A673 (cell line): Measurements from ENCODE around the gene MAP3K21.

Experiments used
- EZH2 ChIP-seq: fragments of 200-600 bp; sonication (generic); IDR thresholded peaks from 2 replicates; pipeline ENCODE4 v1.6.1; 2017; ENCODE audit warnings: borderline replicate concordance, low read depth, mild to moderate bottlenecking, mixed read lengths, antibody characterized with exemption, low read length; ENCODE audit not compliant: poor library complexity, severe bottlenecking
- TF ChIP-seq, protein P1 (sequence below): fragments of 300-800, 200-600 bp; sonication (generic); conservative IDR thresholded peaks from 2 replicates; pipeline ENCODE4 v1.5.1; 2017; ENCODE audit warnings: low read depth, mild to moderate bottlenecking, antibody characterized with exemption, low read length, moderate library complexity, mixed read lengths

DNA sequence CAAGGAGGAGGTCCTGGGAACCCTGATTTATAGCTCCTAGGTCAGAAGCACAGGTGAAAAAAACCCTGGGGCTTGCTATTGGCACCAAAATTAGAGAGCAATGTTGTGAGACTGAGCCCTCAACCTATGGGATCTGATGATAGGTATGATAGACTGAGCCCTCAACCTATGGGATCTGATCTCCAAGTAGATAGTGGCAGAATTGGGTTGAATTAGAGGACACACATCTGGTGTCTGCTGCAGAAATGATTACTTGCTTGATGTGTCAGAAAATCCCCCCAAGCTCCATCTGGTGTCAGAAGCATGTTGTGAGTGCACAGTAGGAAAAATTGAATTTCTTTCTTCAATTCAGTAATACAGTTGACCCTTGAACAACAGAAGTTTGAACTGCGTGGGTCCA is 62.4 kb downstream of the MAP3K21 start:
- TF ChIP-seq, protein P1, sequence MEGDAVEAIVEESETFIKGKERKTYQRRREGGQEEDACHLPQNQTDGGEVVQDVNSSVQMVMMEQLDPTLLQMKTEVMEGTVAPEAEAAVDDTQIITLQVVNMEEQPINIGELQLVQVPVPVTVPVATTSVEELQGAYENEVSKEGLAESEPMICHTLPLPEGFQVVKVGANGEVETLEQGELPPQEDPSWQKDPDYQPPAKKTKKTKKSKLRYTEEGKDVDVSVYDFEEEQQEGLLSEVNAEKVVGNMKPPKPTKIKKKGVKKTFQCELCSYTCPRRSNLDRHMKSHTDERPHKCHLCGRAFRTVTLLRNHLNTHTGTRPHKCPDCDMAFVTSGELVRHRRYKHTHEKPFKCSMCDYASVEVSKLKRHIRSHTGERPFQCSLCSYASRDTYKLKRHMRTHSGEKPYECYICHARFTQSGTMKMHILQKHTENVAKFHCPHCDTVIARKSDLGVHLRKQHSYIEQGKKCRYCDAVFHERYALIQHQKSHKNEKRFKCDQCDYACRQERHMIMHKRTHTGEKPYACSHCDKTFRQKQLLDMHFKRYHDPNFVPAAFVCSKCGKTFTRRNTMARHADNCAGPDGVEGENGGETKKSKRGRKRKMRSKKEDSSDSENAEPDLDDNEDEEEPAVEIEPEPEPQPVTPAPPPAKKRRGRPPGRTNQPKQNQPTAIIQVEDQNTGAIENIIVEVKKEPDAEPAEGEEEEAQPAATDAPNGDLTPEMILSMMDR, result no peak
- no peak for TF ChIP-seq EZH2
